ENCODE measurements around the gene R3HDM2. TPM values are rescaled to one million over a fixed set of nuclear protein-coding genes. Genes with fewer than 3 reads are reported as not detected.
A peak's percentile ranks its signal among the peaks of the same experiment; 100 is the strongest.

Gene R3HDM2
- total and polyA plus RNA-seq, 2 of the 13 experiments (the other 11 are each of a cell fraction or from before 2014, with no cell fraction given): 11.1 to 23.5 TPM

- TF ChIP-seq, protein P1, sequence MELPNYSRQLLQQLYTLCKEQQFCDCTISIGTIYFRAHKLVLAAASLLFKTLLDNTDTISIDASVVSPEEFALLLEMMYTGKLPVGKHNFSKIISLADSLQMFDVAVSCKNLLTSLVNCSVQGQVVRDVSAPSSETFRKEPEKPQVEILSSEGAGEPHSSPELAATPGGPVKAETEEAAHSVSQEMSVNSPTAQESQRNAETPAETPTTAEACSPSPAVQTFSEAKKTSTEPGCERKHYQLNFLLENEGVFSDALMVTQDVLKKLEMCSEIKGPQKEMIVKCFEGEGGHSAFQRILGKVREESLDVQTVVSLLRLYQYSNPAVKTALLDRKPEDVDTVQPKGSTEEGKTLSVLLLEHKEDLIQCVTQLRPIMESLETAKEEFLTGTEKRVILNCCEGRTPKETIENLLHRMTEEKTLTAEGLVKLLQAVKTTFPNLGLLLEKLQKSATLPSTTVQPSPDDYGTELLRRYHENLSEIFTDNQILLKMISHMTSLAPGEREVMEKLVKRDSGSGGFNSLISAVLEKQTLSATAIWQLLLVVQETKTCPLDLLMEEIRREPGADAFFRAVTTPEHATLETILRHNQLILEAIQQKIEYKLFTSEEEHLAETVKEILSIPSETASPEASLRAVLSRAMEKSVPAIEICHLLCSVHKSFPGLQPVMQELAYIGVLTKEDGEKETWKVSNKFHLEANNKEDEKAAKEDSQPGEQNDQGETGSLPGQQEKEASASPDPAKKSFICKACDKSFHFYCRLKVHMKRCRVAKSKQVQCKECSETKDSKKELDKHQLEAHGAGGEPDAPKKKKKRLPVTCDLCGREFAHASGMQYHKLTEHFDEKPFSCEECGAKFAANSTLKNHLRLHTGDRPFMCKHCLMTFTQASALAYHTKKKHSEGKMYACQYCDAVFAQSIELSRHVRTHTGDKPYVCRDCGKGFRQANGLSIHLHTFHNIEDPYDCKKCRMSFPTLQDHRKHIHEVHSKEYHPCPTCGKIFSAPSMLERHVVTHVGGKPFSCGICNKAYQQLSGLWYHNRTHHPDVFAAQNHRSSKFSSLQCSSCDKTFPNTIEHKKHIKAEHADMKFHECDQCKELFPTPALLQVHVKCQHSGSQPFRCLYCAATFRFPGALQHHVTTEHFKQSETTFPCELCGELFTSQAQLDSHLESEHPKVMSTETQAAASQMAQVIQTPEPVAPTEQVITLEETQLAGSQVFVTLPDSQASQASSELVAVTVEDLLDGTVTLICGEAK (IDR thresholded peaks at IDR 0.05): no peak
- TF ChIP-seq, protein P1 (CRISPR knock-in tag; IDR thresholded peaks at IDR 0.05): no peak
- TF ChIP-seq U2AF2 (IDR thresholded peaks at IDR 0.05; ENCODE audit: low read depth, low read length) (no peak), CC2D1A (CRISPR knock-in tag; IDR thresholded peaks at IDR 0.05) (no peak), TEAD3 (CRISPR knock-in tag; optimal IDR thresholded peaks at IDR 0.05; ENCODE audit: borderline replicate concordance) (no peak), MEIS2 (CRISPR knock-in tag; IDR thresholded peaks at IDR 0.05) (no peak), FOXC1 (CRISPR knock-in tag; IDR thresholded peaks at IDR 0.05; ENCODE audit: borderline replicate concordance) (no peak), THYN1 (CRISPR knock-in tag; IDR thresholded peaks at IDR 0.05; ENCODE audit: borderline replicate concordance, low read depth) (no peak), BRD4 (CRISPR knock-in tag; IDR thresholded peaks at IDR 0.05) (no peak), MLXIP (CRISPR knock-in tag; IDR thresholded peaks at IDR 0.05; ENCODE audit: borderline replicate concordance) (no peak), ZFY (CRISPR knock-in tag; IDR thresholded peaks at IDR 0.05) (peak; percentile 12; the same call in 1 of the 2 replicates), TRIM24 (CRISPR knock-in tag; IDR thresholded peaks at IDR 0.05) (no peak), NCOA1 (CRISPR knock-in tag; IDR thresholded peaks at IDR 0.05) (no peak), XRCC5 (optimal IDR thresholded peaks at IDR 0.05; ENCODE audit: low read length) (peak; percentile 92), ZNF614 (CRISPR knock-in tag; IDR thresholded peaks at IDR 0.05; ENCODE audit: borderline replicate concordance) (no peak), ZNF550 (CRISPR knock-in tag; IDR thresholded peaks at IDR 0.05; ENCODE audit: borderline replicate concordance) (no peak)
- TF ChIP-seq, protein P2, sequence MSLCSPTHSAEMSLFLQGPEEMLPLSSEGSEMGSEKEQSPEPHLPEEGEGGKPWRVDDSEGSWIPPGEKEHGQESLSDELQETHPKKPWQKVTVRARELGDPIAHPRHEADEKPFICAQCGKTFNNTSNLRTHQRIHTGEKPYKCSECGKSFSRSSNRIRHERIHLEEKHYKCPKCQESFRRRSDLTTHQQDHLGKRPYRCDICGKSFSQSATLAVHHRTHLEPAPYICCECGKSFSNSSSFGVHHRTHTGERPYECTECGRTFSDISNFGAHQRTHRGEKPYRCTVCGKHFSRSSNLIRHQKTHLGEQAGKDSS (CRISPR knock-in tag; IDR thresholded peaks at IDR 0.05; ENCODE audit: borderline replicate concordance, low read depth): 0 out of 2 replicates have a peak, but pooled peaks have one; percentile 17
Observed at GRCh38 chr12:57459055-57459749, 28.4 kb upstream of the R3HDM2 start (continued).
